HepG2 (cell line): ENCODE results near the gene ELFN1. TPM values are rescaled to one million over a fixed set of nuclear protein-coding genes. Genes with fewer than 3 reads are reported as not detected.

Source experiments
- CREB1 ChIP-seq, 2 experiments: fragments of 450-650 bp in 1 of 2; IDR thresholded peaks; 2 replicates each; pipeline ENCODE4 v1.6.1; 2016 to 2017; ENCODE audit warnings: control low read depth in 1 of 2, mild to moderate bottlenecking in 1 of 2, missing compliant biosample characterization in 1 of 2, missing genetic modification characterization in 1 of 2
- ETV6 ChIP-seq: sonication (generic); formaldehyde crosslinking; conservative IDR thresholded peaks from 2 replicates; pipeline ENCODE4 v1.4.0; 2020; ENCODE audit warnings: missing genetic modification reagents
- HES4 ChIP-seq: sonication (generic); formaldehyde crosslinking; IDR thresholded peaks from 2 replicates; pipeline ENCODE4 v1.9.0; 2021; ENCODE audit warnings: mild to moderate bottlenecking, missing genetic modification reagents, borderline replicate concordance
- HOXA9 ChIP-seq: sonication (generic); formaldehyde crosslinking; IDR thresholded peaks from 2 replicates; pipeline ENCODE4 v1.8.1; 2022; ENCODE audit warnings: missing genetic modification reagents, mild to moderate bottlenecking, moderate library complexity, borderline replicate concordance
- JARID2 ChIP-seq: sonication (generic); formaldehyde crosslinking; IDR thresholded peaks from 2 replicates; pipeline ENCODE4 v1.8.1; 2023; ENCODE audit warnings: missing genetic modification reagents, inconsistent platforms; ENCODE audit not compliant: insufficient replicate concordance
- MIER3 ChIP-seq: IDR thresholded peaks from 2 replicates; pipeline ENCODE4 v1.6.1; 2016; ENCODE audit warnings: missing compliant biosample characterization, borderline replicate concordance
- MTERF4 ChIP-seq: sonication (generic); formaldehyde crosslinking; IDR thresholded peaks from 2 replicates; pipeline ENCODE4 v1.8.0; 2023; ENCODE audit warnings: mild to moderate bottlenecking, missing genetic modification reagents
- NR2F6 ChIP-seq, 2 experiments: IDR thresholded peaks; 2 replicates each; pipeline ENCODE4 v1.6.1; 2016; ENCODE audit warnings: antibody characterized with exemption in 1 of 2, mild to moderate bottlenecking in 1 of 2
- PAX8 ChIP-seq: sonication (generic); formaldehyde crosslinking; IDR thresholded peaks from 2 replicates; pipeline ENCODE4 v1.8.0; 2022; ENCODE audit warnings: mild to moderate bottlenecking, missing genetic modification reagents, borderline replicate concordance
- PAXIP1 ChIP-seq: sonication (generic); formaldehyde crosslinking; conservative IDR thresholded peaks from 2 replicates; pipeline ENCODE4 v1.4.0; 2020; ENCODE audit warnings: mild to moderate bottlenecking, missing genetic modification reagents, moderate library complexity
- PRMT3 ChIP-seq: sonication (generic); formaldehyde crosslinking; IDR thresholded peaks from 2 replicates; pipeline ENCODE4 v1.8.1; 2022; ENCODE audit warnings: low read depth, mild to moderate bottlenecking, moderate library complexity, missing genetic modification reagents, borderline replicate concordance
- RCOR2 ChIP-seq: IDR thresholded peaks from 2 replicates; pipeline ENCODE4 v1.6.1; 2016; ENCODE audit warnings: missing biosample characterization, missing genetic modification reagents
- REL ChIP-seq: sonication (generic); formaldehyde crosslinking; conservative IDR thresholded peaks from 2 replicates; pipeline ENCODE4 v1.8.0; 2022; ENCODE audit warnings: mild to moderate bottlenecking, missing genetic modification reagents, moderate library complexity
- SRSF9 ChIP-seq: fragments of 200-400 bp; formaldehyde crosslinking; IDR thresholded peaks from 2 replicates; pipeline ENCODE4 v1.6.1; 2018; ENCODE audit warnings: borderline replicate concordance, mild to moderate bottlenecking, low read depth, low read length; ENCODE audit not compliant: insufficient read depth, poor library complexity, severe bottlenecking
- STAG1 ChIP-seq: sonication (generic); formaldehyde crosslinking; IDR thresholded peaks from 2 replicates; pipeline ENCODE4 v1.4.0; 2020; ENCODE audit warnings: missing genetic modification reagents
- TARDBP ChIP-seq: sonication (generic); formaldehyde crosslinking; IDR thresholded peaks from 2 replicates; pipeline ENCODE4 v1.8.0; 2022; ENCODE audit warnings: mild to moderate bottlenecking, missing genetic modification reagents
- ZBTB7A ChIP-seq: sonication (generic); formaldehyde crosslinking; IDR thresholded peaks from 2 replicates; pipeline ENCODE4 v1.8.0; 2022; ENCODE audit warnings: mild to moderate bottlenecking, missing genetic modification reagents
- ZNF263 ChIP-seq: sonication (generic); formaldehyde crosslinking; IDR thresholded peaks from 2 replicates; pipeline ENCODE4 v1.4.0; 2020; ENCODE audit warnings: missing genetic modification reagents
- ZNF280B ChIP-seq: sonication (generic); formaldehyde crosslinking; IDR thresholded peaks from 2 replicates; pipeline ENCODE4 v1.5.0; 2020; ENCODE audit warnings: missing genetic modification reagents, mild to moderate bottlenecking, borderline replicate concordance
- ZNF292 ChIP-seq: sonication (generic); formaldehyde crosslinking; IDR thresholded peaks from 2 replicates; pipeline ENCODE4 v1.8.1; 2022; ENCODE audit warnings: mild to moderate bottlenecking, low read depth, missing genetic modification reagents, borderline replicate concordance
- ZNF556 ChIP-seq: sonication (generic); formaldehyde crosslinking; IDR thresholded peaks from 2 replicates; pipeline ENCODE4 v1.4.0; 2020; ENCODE audit warnings: mild to moderate bottlenecking, missing genetic modification reagents, borderline replicate concordance
- ZNF709 ChIP-seq: sonication (generic); formaldehyde crosslinking; IDR thresholded peaks from 2 replicates; pipeline ENCODE4 v1.5.0; 2020; ENCODE audit warnings: mild to moderate bottlenecking, missing genetic modification reagents
- ZNF782 ChIP-seq: sonication (generic); formaldehyde crosslinking; IDR thresholded peaks from 2 replicates; pipeline ENCODE4 v1.4.0; 2020; ENCODE audit warnings: missing genetic modification reagents, mild to moderate bottlenecking, borderline replicate concordance
- polyA plus RNA-seq, 8 experiments: library from polyadenylated mRNA; depleted of rRNA in 3 of 8; stranded (reverse) in 7 of 8; unstranded in 1 of 8; fragments of >200 nt; fragmentation: Illumina TruSeq in 4 of 8; extraction: Trizol in 4 of 8; gene quantifications; 2 replicates each; pipeline versions ENCODE4 v1.2.1 to v1.2.3, GENCODE V29; 2011 to 2016; ENCODE audit warnings: low read depth in 4 of 8, missing spikeins in 1 of 8, mixed read lengths in 1 of 8; ENCODE audit not compliant: insufficient read depth in 1 of 8
- total RNA-seq, 5 experiments: library from RNA; depleted of rRNA; stranded (reverse); fragments of >200 nt; fragmentation: Illumina TruSeq; extraction: Trizol; gene quantifications; 2 replicates each; pipeline ENCODE4 v1.2.3, GENCODE V29; 2016; ENCODE audit warnings: low read depth in 1 of 5

The ELFN1 gene
- total and polyA plus RNA-seq, 2 of the 13 experiments (the other 11 are each of a cell fraction or from before 2014, with no cell fraction given): 0.13 to 0.18 TPM

GRCh38 chr7:1716263-1717094 lies 46.4 kb downstream of the ELFN1 start (continued):
- TF ChIP-seq ZNF280B (CRISPR knock-in tag) (peak; percentile 60; the same call in 1 of the 2 replicates), JARID2 (CRISPR knock-in tag) (no peak), TARDBP (CRISPR knock-in tag) (peak; percentile 16; the same call in 1 of the 2 replicates), ZNF556 (CRISPR knock-in tag) (peak; percentile 61; the same call in 1 of the 2 replicates), MIER3 (no peak; the same call in 1 of the 2 replicates), RCOR2 (no peak), MTERF4 (CRISPR knock-in tag) (no peak), ETV6 (CRISPR knock-in tag) (no peak), PAXIP1 (peak; percentile 77), PRMT3 (CRISPR knock-in tag) (no peak), HOXA9 (0 out of 2 replicates have a peak, but pooled peaks have one; percentile 47), ZNF709 (CRISPR knock-in tag) (no peak), REL (CRISPR knock-in tag) (no peak), SRSF9 (no peak), CREB1 (IDR thresholded peaks at IDR 0.05) (peak; percentile 84), CREB1 (CRISPR knock-in tag; IDR thresholded peaks at IDR 0.05) (no peak), NR2F6 (IDR thresholded peaks at IDR 0.05) (no peak), NR2F6 (CRISPR knock-in tag; IDR thresholded peaks at IDR 0.05) (peak; percentile 47; the same call in 1 of the 2 replicates), PAX8 (no peak), HES4 (no peak), ZBTB7A (CRISPR knock-in tag) (peak; percentile 73), STAG1 (CRISPR knock-in tag) (no peak), ZNF263 (peak; percentile 49; the same call in 1 of the 2 replicates), ZNF782 (CRISPR knock-in tag) (no peak), ZNF292 (CRISPR knock-in tag) (peak; percentile 75)
